Activated B cell treated with CpG ODN at 0.5 μM for 24 hours (primary cell): ENCODE results near the gene CDC42BPB. TPM values are rescaled to one million over a fixed set of nuclear protein-coding genes. Genes with fewer than 3 reads are reported as not detected.

ENCODE experiments used
- ATAC-seq: fragments of 200-7000 bp; cut with Tn5 transposase; one replicate; pipeline ENCODE4 v1.10.0; 2021; ENCODE audit warnings: low read depth, mild to moderate bottlenecking, moderate library complexity
- CTCF ChIA-PET: fragments of 350-600 bp; sonication (Branson Sonifier 250); formaldehyde crosslinking; loops from one replicate; lab custom pipeline; 2021; ENCODE audit warnings: antibody characterized with exemption; lab: Charles Lee
- POLR2A ChIA-PET: fragments of 350-600 bp; sonication (Branson Sonifier 250); formaldehyde crosslinking; loops from one replicate; lab custom pipeline; 2021; ENCODE audit warnings: antibody characterized with exemption; lab: Charles Lee
- DNase-seq: peaks from one replicate; pipeline ENCODE4 v3.0.0; 2022
- H3K27ac Mint-ChIP-seq: one replicate; pipeline ENCODE4 v1.8.0; 2020; ENCODE audit warnings: mixed read lengths
- H3K27me3 Mint-ChIP-seq: one replicate; pipeline ENCODE4 v1.8.0; 2021; ENCODE audit warnings: mixed read lengths
- H3K36me3 Mint-ChIP-seq: one replicate; pipeline ENCODE4 v1.8.0; 2021; ENCODE audit warnings: low read depth, mixed read lengths
- H3K4me1 Mint-ChIP-seq: one replicate; pipeline ENCODE4 v1.8.0; 2021; ENCODE audit warnings: mixed read lengths
- H3K4me3 Mint-ChIP-seq: one replicate; pipeline ENCODE4 v1.8.0; 2020; ENCODE audit warnings: mild to moderate bottlenecking, mixed read lengths
- H3K9me3 Mint-ChIP-seq: one replicate; pipeline ENCODE4 v1.8.0; 2020; ENCODE audit warnings: mixed read lengths
- intact Hi-C: fragments of 100-400 bp; cut with micrococcal nuclease; formaldehyde crosslinking; loops from one replicate; pipeline ENCODE4 v1.15.1; 2024
- total RNA-seq: library from RNA; stranded (reverse); gene quantifications from 2 replicates; pipeline ENCODE4 v1.2.3, GENCODE V29; 2022
- TF ChIP-seq, protein P1 (sequence below): fragments of 200-600 bp; IDR thresholded peaks from one replicate; pipeline ENCODE4 v1.8.0; 2022; ENCODE audit warnings: antibody characterized with exemption, mild to moderate bottlenecking

The CDC42BPB gene, protein sequence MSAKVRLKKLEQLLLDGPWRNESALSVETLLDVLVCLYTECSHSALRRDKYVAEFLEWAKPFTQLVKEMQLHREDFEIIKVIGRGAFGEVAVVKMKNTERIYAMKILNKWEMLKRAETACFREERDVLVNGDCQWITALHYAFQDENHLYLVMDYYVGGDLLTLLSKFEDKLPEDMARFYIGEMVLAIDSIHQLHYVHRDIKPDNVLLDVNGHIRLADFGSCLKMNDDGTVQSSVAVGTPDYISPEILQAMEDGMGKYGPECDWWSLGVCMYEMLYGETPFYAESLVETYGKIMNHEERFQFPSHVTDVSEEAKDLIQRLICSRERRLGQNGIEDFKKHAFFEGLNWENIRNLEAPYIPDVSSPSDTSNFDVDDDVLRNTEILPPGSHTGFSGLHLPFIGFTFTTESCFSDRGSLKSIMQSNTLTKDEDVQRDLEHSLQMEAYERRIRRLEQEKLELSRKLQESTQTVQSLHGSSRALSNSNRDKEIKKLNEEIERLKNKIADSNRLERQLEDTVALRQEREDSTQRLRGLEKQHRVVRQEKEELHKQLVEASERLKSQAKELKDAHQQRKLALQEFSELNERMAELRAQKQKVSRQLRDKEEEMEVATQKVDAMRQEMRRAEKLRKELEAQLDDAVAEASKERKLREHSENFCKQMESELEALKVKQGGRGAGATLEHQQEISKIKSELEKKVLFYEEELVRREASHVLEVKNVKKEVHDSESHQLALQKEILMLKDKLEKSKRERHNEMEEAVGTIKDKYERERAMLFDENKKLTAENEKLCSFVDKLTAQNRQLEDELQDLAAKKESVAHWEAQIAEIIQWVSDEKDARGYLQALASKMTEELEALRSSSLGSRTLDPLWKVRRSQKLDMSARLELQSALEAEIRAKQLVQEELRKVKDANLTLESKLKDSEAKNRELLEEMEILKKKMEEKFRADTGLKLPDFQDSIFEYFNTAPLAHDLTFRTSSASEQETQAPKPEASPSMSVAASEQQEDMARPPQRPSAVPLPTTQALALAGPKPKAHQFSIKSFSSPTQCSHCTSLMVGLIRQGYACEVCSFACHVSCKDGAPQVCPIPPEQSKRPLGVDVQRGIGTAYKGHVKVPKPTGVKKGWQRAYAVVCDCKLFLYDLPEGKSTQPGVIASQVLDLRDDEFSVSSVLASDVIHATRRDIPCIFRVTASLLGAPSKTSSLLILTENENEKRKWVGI (N-terminal part only)
- 34.2 and 38.5 TPM in 2 replicates for total RNA-seq

DNA sequence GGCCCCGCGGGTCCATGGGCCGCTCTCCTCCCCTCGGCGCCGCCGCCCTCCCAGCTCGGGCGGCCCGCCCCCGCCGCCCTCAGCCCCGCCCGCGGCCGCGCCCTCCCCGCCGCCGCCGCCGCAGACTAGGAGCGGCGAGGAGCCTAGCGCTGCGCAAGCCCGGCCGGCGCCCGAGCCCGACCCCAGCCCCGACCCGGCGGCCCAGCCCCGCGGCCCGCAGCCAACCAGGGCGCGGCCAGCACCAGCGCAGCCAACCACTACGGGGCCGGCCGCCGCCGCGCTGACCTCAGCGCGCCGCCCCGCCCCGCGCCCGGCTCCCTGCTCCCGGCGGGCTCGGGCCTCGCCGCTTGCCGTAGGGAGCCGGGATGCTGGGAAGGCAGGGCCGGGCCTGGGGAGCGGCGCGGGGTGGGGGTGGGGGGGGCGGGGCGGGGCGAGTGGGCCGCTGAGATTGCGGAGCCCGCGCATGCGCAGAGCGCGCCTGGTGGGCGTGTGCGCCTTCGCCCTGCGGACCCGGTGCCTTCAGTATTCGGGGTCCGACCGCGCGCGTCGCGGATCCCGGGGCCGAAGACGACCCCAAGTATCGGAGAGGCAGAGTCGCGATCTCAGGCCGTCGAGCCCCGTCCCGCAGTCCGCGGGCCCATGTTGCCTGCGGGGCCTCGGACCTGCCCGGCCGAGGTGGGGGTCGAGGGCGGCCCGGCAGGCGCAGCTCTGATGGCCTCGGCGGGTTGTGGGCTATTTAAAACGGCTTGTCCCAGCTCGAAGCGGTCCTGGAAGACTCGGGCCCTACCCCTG lies at the start of gene CDC42BPB:
CDC42BPB (minus strand) TSS at position 178 of the 792 bp plus-strand sequence. CDS start 376 bp downstream, outside the sequence.
- CTCF ChIA-PET: no interaction called here
- POLR2A ChIA-PET: interaction anchor here (0.6 to 1.6 kb wide), 3 partner anchors 12 to 471 kb away, joined by 3 to 5 read pairs (median 4); partner anchors contain the start of gene TRMT61A
- H3K27ac Mint-ChIP-seq: no peak within 1 kb of the TSS
- TF ChIP-seq, protein P1, sequence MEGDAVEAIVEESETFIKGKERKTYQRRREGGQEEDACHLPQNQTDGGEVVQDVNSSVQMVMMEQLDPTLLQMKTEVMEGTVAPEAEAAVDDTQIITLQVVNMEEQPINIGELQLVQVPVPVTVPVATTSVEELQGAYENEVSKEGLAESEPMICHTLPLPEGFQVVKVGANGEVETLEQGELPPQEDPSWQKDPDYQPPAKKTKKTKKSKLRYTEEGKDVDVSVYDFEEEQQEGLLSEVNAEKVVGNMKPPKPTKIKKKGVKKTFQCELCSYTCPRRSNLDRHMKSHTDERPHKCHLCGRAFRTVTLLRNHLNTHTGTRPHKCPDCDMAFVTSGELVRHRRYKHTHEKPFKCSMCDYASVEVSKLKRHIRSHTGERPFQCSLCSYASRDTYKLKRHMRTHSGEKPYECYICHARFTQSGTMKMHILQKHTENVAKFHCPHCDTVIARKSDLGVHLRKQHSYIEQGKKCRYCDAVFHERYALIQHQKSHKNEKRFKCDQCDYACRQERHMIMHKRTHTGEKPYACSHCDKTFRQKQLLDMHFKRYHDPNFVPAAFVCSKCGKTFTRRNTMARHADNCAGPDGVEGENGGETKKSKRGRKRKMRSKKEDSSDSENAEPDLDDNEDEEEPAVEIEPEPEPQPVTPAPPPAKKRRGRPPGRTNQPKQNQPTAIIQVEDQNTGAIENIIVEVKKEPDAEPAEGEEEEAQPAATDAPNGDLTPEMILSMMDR: no peak
- H3K36me3 Mint-ChIP-seq: no peaks in the 10 kb centered on the region
- H3K4me3 Mint-ChIP-seq: peak within 1 kb of the TSS; percentile 87
- intact Hi-C loops: loop anchor here (1.0 to 10.0 kb wide), 3 partner anchors 18 to 693 kb away; partner anchors contain the start of genes CINP and TECPR2
- DNase-seq (peak; percentile 82), ATAC-seq (peak; percentile 89)
- peaks cover 2% of the 10 kb centered on the region for H3K27me3 Mint-ChIP-seq
- no peaks in the 10 kb centered on the region for H3K9me3 Mint-ChIP-seq
- peaks cover 32% of the 10 kb centered on the region for H3K4me1 Mint-ChIP-seq

GRCh38 chr14:103105580-103106150 lies 48.3 kb upstream of the CDC42BPB start:
- TF ChIP-seq, protein P1: no peak
- intact Hi-C loops: loop anchor here (1.0 to 5.0 kb wide), 6 partner anchors 17 to 282 kb away; partner anchors contain the start of genes MARK3 and TNFAIP2
- Mint-ChIP-seq H3K27me3 (peaks cover 17% of the 10 kb centered on the region), H3K9me3 (no peaks in the 10 kb centered on the region), H3K4me3 (no peak overlapping the region), H3K27ac (no peak overlapping the region), H3K4me1 (peaks cover 34% of the 10 kb centered on the region), H3K36me3 (no peaks in the 10 kb centered on the region)
- ATAC-seq (peak; percentile 30), DNase-seq (no peak)
- CTCF ChIA-PET: interaction anchor here (0.6 to 3.7 kb wide), 21 partner anchors 10 to 411 kb away, joined by 3 to 58 read pairs (median 7); partner anchors contain the start of genes EIF5 and EXOC3L4
- POLR2A ChIA-PET: interaction anchor here (0.7 kb wide), 1 partner anchor 229 kb away, joined by 3 read pairs; the partner anchor contains the start of gene EIF5

DNA sequence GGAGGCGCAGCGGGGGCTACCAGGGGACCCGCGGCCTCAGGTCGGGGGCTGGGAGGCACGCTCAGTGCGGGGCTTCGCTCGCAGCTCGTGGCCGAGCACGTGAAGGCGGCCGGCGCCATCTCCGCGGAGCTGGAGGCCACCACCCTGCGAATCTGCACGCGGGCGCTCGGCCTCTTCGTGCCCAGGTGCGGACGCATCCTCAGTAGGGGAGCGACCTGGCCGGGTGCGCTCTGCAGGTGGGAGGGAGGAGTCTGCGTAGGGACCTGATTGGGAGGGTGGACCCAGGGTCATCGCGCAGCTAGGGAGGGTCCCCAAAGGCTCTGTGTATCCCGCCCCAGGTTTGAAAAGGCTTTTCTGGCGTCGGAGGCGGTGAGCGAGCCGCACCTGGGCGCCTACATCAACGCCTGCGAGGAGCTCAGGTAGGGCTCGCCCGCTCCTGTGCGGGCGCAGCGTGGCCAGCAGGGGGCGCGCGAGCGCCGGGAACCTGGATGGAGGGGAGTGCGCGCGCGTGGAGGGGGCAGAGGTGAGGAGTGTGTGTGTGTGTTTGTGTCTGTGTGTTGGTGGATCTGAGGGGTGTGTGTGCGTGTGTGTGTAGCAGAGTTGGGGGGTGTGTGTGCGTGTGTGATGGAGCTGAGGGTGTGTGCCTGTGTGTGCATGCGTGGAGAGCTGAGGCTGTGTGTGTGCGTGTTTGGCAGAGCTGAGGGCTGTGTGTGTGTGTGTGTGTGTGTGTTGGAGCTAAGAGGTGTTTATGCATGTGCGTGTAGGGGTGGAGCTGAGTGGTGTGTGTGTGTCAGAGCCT lies 47.5 kb upstream of the CDC42BPB start:
- Mint-ChIP-seq H3K4me1 (peaks cover 40% of the 10 kb centered on the region), H3K9me3 (no peaks in the 10 kb centered on the region), H3K4me3 (peak overlapping the region; percentile 11), H3K36me3 (no peaks in the 10 kb centered on the region), H3K27ac (peak overlapping the region; percentile 18), H3K27me3 (peaks cover 17% of the 10 kb centered on the region)
- ChIA-PET CTCF (interaction anchor here (0.6 to 3.7 kb wide), 33 partner anchors 9 to 968 kb away, joined by 3 to 58 read pairs (median 5); partner anchors contain the start of genes EIF5 and EXOC3L4), POLR2A (interaction anchor here (0.6 to 1.3 kb wide), 3 partner anchors 30 to 229 kb away, joined by 3 to 13 read pairs (median 3); partner anchors contain the start of gene EIF5)
- intact Hi-C loops: loop anchor here (1.0 to 5.0 kb wide), 7 partner anchors 18 to 282 kb away; partner anchors contain the start of genes EIF5, MARK3 and TNFAIP2
- TF ChIP-seq, protein P1: peak; percentile 50
- peak; percentile 75 for DNase-seq
- ATAC-seq: peak; percentile 72
